ENCODE data around the gene HUS1.
"Not testable (repeated sequence)": the region's sequence is repeated elsewhere in the genome, so short reads cannot be mapped to it uniquely, and the experiment has no call there.

Gene HUS1

GRCh38 chr7:47988496-47989386 is 9.3 kb upstream of the HUS1 start:
- Histone ChIP-seq H3K4me3 (IDR thresholded peaks at IDR 0.05; ENCODE audit: insufficient read depth, low read depth, low read length) (no peak overlapping the region), H3K79me2 (ENCODE audit: insufficient read depth, low read depth) (no peaks in the 10 kb centered on the region), H4K20me1 (ENCODE audit: insufficient read depth) (no peaks in the 10 kb centered on the region), H3K27ac (no peak overlapping the region), H2AFZ (ENCODE audit: low read depth) (no peak overlapping the region), H3K4me1 (ENCODE audit: low read depth, poor library complexity, severe bottlenecking) (peaks cover 19% of the 10 kb centered on the region), H3K9ac (no peak overlapping the region), H3K36me3 (ENCODE audit: insufficient read depth) (no peaks in the 10 kb centered on the region), H3K27me3 (ENCODE audit: insufficient read depth, low read depth) (no peaks in the 10 kb centered on the region), H3K4me2 (no peak overlapping the region)
- peak; percentile 73 for TF ChIP-seq CTCF (conservative IDR thresholded peaks at IDR 0.05; ENCODE audit: low read depth, low read length)

GRCh38 chr7:47982610-47983009 is 3.2 kb upstream of the HUS1 start:
- H3K4me1 ChIP-seq (ENCODE audit: low read depth, poor library complexity, severe bottlenecking): peaks cover 13% of the 10 kb centered on the region
- peaks cover 13% of the 10 kb centered on the region; the same call in 1 of the 2 replicates for H3K79me2 ChIP-seq (ENCODE audit: insufficient read depth, low read depth)
- H3K4me3 ChIP-seq (IDR thresholded peaks at IDR 0.05; ENCODE audit: insufficient read depth, low read depth, low read length): no peak overlapping the region
- no peaks in the 10 kb centered on the region for H4K20me1 ChIP-seq (ENCODE audit: insufficient read depth)
- no peak overlapping the region for H2AFZ ChIP-seq (ENCODE audit: low read depth)
- TF ChIP-seq CTCF (conservative IDR thresholded peaks at IDR 0.05; ENCODE audit: low read depth, low read length): no peak
- no peaks in the 10 kb centered on the region for H3K36me3 ChIP-seq (ENCODE audit: insufficient read depth)
- H3K27ac ChIP-seq: no peak overlapping the region
- no peak overlapping the region for H3K4me2 ChIP-seq
- no peak overlapping the region for H3K9ac ChIP-seq
- H3K27me3 ChIP-seq (ENCODE audit: insufficient read depth, low read depth): no peaks in the 10 kb centered on the region

- H3K27me3 ChIP-seq (ENCODE audit: insufficient read depth, low read depth): not testable (repeated sequence)
Observed at GRCh38 chr7:47980648-47981047, 1.2 kb upstream of the HUS1 start.

GRCh38 chr7:47979832-47980181 is 392 bp upstream of the HUS1 start:
- no peak overlapping the region for H3K4me3 ChIP-seq (IDR thresholded peaks at IDR 0.05; ENCODE audit: insufficient read depth, low read depth, low read length)

More at GRCh38 chr7:47980648-47981047, 1.2 kb upstream of the HUS1 start:
- not testable (repeated sequence) for H3K4me2 ChIP-seq; H3K9ac ChIP-seq; H3K4me3 ChIP-seq (IDR thresholded peaks at IDR 0.05; ENCODE audit: insufficient read depth, low read depth, low read length); H2AFZ ChIP-seq (ENCODE audit: low read depth); H3K27ac ChIP-seq; H3K36me3 ChIP-seq (ENCODE audit: insufficient read depth); H4K20me1 ChIP-seq (ENCODE audit: insufficient read depth)
- Histone ChIP-seq H3K4me1 (ENCODE audit: low read depth, poor library complexity, severe bottlenecking) (peaks cover 13% of the 10 kb centered on the region), H3K79me2 (ENCODE audit: insufficient read depth, low read depth) (peaks cover 19% of the 10 kb centered on the region; the same call in 1 of the 2 replicates)

More at GRCh38 chr7:47979832-47980181, 392 bp upstream of the HUS1 start:
- H3K79me2 ChIP-seq (ENCODE audit: insufficient read depth, low read depth): peaks cover 19% of the 10 kb centered on the region; the same call in 1 of the 2 replicates
- H3K9ac ChIP-seq: peak overlapping the region; percentile 62; the same call in 1 of the 2 replicates
- peak overlapping the region; percentile 49 for H3K4me2 ChIP-seq
- no peaks in the 10 kb centered on the region for H4K20me1 ChIP-seq (ENCODE audit: insufficient read depth)
- no peak for TF ChIP-seq CTCF (conservative IDR thresholded peaks at IDR 0.05; ENCODE audit: low read depth, low read length)
- peak overlapping the region; percentile 64 for H2AFZ ChIP-seq (ENCODE audit: low read depth)
- peaks cover 13% of the 10 kb centered on the region for H3K4me1 ChIP-seq (ENCODE audit: low read depth, poor library complexity, severe bottlenecking)
- H3K27ac ChIP-seq: no peak overlapping the region
- no peaks in the 10 kb centered on the region for H3K36me3 ChIP-seq (ENCODE audit: insufficient read depth)
- no peaks in the 10 kb centered on the region for H3K27me3 ChIP-seq (ENCODE audit: insufficient read depth, low read depth)

All from KMS-11 (cell line).